ENCODE data around the gene KCNH2. TPM values are rescaled to one million over a fixed set of nuclear protein-coding genes. Genes with fewer than 3 reads are reported as not detected.
A peak's percentile ranks its signal among the peaks of the same experiment; 100 is the strongest.
"Not testable (repeated sequence)": the region's sequence is repeated elsewhere in the genome, so short reads cannot be mapped to it uniquely, and the experiment has no call there.

KCNH2 gene, protein sequence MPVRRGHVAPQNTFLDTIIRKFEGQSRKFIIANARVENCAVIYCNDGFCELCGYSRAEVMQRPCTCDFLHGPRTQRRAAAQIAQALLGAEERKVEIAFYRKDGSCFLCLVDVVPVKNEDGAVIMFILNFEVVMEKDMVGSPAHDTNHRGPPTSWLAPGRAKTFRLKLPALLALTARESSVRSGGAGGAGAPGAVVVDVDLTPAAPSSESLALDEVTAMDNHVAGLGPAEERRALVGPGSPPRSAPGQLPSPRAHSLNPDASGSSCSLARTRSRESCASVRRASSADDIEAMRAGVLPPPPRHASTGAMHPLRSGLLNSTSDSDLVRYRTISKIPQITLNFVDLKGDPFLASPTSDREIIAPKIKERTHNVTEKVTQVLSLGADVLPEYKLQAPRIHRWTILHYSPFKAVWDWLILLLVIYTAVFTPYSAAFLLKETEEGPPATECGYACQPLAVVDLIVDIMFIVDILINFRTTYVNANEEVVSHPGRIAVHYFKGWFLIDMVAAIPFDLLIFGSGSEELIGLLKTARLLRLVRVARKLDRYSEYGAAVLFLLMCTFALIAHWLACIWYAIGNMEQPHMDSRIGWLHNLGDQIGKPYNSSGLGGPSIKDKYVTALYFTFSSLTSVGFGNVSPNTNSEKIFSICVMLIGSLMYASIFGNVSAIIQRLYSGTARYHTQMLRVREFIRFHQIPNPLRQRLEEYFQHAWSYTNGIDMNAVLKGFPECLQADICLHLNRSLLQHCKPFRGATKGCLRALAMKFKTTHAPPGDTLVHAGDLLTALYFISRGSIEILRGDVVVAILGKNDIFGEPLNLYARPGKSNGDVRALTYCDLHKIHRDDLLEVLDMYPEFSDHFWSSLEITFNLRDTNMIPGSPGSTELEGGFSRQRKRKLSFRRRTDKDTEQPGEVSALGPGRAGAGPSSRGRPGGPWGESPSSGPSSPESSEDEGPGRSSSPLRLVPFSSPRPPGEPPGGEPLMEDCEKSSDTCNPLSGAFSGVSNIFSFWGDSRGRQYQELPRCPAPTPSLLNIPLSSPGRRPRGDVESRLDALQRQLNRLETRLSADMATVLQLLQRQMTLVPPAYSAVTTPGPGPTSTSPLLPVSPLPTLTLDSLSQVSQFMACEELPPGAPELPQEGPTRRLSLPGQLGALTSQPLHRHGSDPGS
- total RNA-seq (8.4 and 9.4 TPM in 2 replicates), polyA plus RNA-seq (9.1 and 11.3 TPM in 2 replicates)

DNA sequence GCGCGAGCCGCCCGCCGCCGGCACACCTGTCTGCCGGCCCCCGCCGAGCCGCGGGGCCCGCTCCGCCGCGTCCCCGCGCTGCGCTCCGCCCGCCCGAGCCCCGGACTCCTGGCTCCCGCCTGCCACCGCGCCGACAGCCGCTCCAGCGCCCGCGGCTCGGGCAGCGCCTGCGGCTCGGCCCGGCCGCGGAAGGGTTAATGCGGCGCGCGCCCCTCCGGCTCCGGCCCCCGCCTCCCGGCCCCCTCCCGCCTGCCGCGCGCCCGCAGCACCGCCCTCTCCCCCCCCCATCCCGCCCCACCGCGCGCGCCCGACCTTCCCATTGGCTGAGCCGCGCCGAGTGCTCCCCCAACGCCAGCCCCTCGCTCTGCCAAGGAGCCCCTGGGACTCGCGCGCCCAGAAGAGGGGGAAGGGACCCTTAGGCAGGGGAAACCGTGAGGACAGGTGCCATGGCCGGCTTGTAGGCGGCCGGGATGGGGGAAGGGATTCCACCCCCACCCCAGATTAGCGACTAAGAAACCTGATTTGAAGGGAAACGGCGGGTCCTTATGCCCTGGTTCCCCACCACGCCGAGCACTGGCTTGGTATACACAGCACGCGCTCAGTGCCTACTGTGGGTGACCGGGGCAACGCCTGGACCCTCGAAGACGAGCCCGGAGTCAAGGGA, at the start of gene KCNH2:
Gene KCNH2, minus strand, starts transcription at position 196 of the 664 bp plus-strand sequence. CDS start 408 bp downstream, outside the sequence.
- H3K4me2 ChIP-seq, result peak within 1 kb of the TSS; percentile 98
- under 1% methylated on average over 25 of the region's 81 CpGs for WGBS (ENCODE audit: low lambda C conversion rate, missing lambda C conversion rate)
- no peaks in the 10 kb centered on the region for H4K20me1 ChIP-seq (ENCODE audit: insufficient read depth, poor library complexity, severe bottlenecking)
- TF ChIP-seq, protein P1, sequence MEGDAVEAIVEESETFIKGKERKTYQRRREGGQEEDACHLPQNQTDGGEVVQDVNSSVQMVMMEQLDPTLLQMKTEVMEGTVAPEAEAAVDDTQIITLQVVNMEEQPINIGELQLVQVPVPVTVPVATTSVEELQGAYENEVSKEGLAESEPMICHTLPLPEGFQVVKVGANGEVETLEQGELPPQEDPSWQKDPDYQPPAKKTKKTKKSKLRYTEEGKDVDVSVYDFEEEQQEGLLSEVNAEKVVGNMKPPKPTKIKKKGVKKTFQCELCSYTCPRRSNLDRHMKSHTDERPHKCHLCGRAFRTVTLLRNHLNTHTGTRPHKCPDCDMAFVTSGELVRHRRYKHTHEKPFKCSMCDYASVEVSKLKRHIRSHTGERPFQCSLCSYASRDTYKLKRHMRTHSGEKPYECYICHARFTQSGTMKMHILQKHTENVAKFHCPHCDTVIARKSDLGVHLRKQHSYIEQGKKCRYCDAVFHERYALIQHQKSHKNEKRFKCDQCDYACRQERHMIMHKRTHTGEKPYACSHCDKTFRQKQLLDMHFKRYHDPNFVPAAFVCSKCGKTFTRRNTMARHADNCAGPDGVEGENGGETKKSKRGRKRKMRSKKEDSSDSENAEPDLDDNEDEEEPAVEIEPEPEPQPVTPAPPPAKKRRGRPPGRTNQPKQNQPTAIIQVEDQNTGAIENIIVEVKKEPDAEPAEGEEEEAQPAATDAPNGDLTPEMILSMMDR (IDR thresholded peaks at IDR 0.05; ENCODE audit: poor library complexity), result no peak
- TF ChIP-seq EZH2phosphoT487 (IDR thresholded peaks at IDR 0.05; ENCODE audit: low read depth, severe bottlenecking, unreplicated experiment), result no peak
- TF ChIP-seq EZH2 (IDR thresholded peaks at IDR 0.05; ENCODE audit: borderline replicate concordance), result no peak
- peak within 1 kb of the TSS; percentile 60 for H2AFZ ChIP-seq
- peaks cover 31% of the 10 kb centered on the region for H3K27me3 ChIP-seq
- no peaks in the 10 kb centered on the region for H3K36me3 ChIP-seq (replicated peaks; ENCODE audit: insufficient read depth, low read depth)
- H3K9me3 ChIP-seq (ENCODE audit: low read depth), result no peaks in the 10 kb centered on the region
- peaks cover 48% of the 10 kb centered on the region for H3K4me1 ChIP-seq (ENCODE audit: insufficient read depth)
- no peaks in the 10 kb centered on the region for H3K9me2 ChIP-seq (replicated peaks; ENCODE audit: insufficient read depth)
- DNase-seq (ENCODE audit: low spot score), result peak; percentile 73
- peak within 1 kb of the TSS; percentile 43 for H3K27ac ChIP-seq
- peak within 1 kb of the TSS; percentile 67 for H3K4me3 ChIP-seq
- no peaks in the 10 kb centered on the region for H3K79me2 ChIP-seq

DNA sequence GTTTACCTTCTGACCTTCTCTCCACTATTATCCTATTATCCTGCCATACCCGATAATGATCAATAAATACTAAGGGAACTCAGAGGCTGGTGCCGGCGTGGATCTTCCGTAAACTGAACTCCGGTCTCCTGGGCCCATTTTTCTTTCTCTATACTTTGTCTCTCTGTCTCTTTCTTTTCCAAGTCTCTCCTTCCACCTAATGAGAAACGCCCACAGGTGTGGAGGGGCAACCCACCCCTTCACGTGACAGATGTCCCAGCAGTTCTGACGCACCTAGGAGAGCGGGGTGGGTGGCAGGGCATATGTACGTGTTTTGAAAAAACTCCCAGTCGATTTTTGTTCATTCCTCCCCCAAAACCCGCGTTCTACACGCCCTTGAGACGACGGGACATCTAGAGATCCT, 49.6 kb upstream of the KCNH2 start:
- peak overlapping the region; percentile 76 for H3K4me2 ChIP-seq
- not testable (repeated sequence) for H3K9me3 ChIP-seq (ENCODE audit: low read depth); H3K9me2 ChIP-seq (replicated peaks; ENCODE audit: insufficient read depth); H4K20me1 ChIP-seq (ENCODE audit: insufficient read depth, poor library complexity, severe bottlenecking); H3K4me1 ChIP-seq (ENCODE audit: insufficient read depth); H3K36me3 ChIP-seq (replicated peaks; ENCODE audit: insufficient read depth, low read depth); DNase-seq (ENCODE audit: low spot score); H3K27me3 ChIP-seq
- peaks cover 13% of the 10 kb centered on the region for H3K79me2 ChIP-seq
- peak overlapping the region; percentile 53 for H2AFZ ChIP-seq
- H3K4me3 ChIP-seq, result peak overlapping the region; percentile 19
- H3K27ac ChIP-seq, result peak overlapping the region; percentile 83
- 7% methylated on average over 16 of the region's 16 CpGs for WGBS (ENCODE audit: low lambda C conversion rate, missing lambda C conversion rate)

DNA sequence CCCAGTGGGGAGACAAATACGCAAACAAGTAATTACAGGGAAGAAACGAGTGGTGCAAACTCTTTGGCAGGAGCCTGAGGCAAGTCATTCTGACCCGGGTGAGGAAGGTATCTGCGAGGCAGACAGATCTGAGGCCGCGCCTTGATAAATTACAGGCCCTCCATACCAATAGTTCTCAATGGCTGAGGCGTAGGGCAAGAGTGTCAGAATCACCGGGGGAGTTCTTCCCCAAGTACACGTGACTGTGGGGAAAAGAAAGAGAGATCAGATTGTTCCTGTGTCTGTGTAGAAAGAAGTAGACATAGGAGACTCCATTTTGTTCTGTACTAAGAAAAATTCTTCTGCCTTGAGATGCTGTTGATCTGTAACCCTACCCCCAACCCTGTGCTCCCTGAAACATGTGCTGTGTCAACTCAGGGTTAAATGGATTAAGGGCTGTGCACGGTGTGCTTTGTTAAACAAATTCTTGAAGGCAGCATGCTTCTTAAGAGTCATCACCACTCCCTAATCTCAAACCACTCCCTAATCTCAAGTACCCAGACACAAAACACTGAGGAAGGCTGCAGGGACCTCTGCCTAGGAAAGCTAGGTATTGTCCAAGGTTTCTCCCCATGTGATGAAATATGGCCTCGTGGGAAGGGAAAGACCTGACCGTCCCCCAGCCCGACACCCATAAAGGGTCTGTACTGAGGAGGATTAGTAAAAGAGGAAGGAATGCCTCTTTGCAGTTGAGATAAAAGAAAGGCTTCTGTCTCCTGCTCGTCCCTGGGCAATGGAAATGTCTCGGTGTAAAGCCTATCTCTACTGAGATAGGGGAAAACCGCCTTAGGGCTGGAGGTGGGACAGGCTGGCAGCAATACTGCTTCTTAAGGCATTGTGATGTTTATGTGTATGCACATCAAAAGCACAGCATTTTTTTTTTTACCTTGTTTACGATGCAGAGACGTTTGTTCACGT, 48.9 kb upstream of the KCNH2 start:
- H2AFZ ChIP-seq, result peak overlapping the region; percentile 49
- H3K9me2 ChIP-seq (replicated peaks; ENCODE audit: insufficient read depth); H3K4me3 ChIP-seq: not testable (repeated sequence)

More for the DNA sequence above, 48.9 kb upstream of the KCNH2 start:
- H3K4me1 ChIP-seq (ENCODE audit: insufficient read depth); H3K27me3 ChIP-seq; H3K36me3 ChIP-seq (replicated peaks; ENCODE audit: insufficient read depth, low read depth); H4K20me1 ChIP-seq (ENCODE audit: insufficient read depth, poor library complexity, severe bottlenecking); H3K9me3 ChIP-seq (ENCODE audit: low read depth): not testable (repeated sequence)
- peak overlapping the region; percentile 76 for H3K4me2 ChIP-seq
- peak; percentile 31 for DNase-seq (ENCODE audit: low spot score)
- WGBS (ENCODE audit: low lambda C conversion rate, missing lambda C conversion rate), result 14% methylated on average over 19 of the region's 19 CpGs
- H3K27ac ChIP-seq, result peak overlapping the region; percentile 83
- peaks cover 13% of the 10 kb centered on the region for H3K79me2 ChIP-seq

All from hepatocyte (in vitro differentiated cells).